HG03095 (cell line): Measurements from ENCODE around the gene CCDC124.
"Not testable (repeated sequence)": the region's sequence is repeated elsewhere in the genome, so short reads cannot be mapped to it uniquely, and the experiment has no call there.

ENCODE experiments used
- ATAC-seq: cut with Tn5 transposase; IDR thresholded peaks from one replicate; pipeline ENCODE4 v1.9.1; 2021; ENCODE audit warnings: moderate library complexity; ENCODE audit not compliant: unreplicated experiment

CCDC124 gene

GRCh38 chr19:17932485-17933338 is at the start of gene CCDC124:
TSS of gene CCDC124 (plus strand) at chr19:17933015. CDS start at chr19:17936421, 3,406 bp downstream.
- peak; percentile 67 for ATAC-seq

GRCh38 chr19:17883627-17884410 is 49.0 kb upstream of the CCDC124 start:
- no peak for ATAC-seq

GRCh38 chr19:17886515-17886914 is 46.3 kb upstream of the CCDC124 start:
- ATAC-seq = no peak

- ATAC-seq = not testable (repeated sequence)
Measured at GRCh38 chr19:17887221-17887620, 45.6 kb upstream of the CCDC124 start.

GRCh38 chr19:17888260-17888659 is 44.6 kb upstream of the CCDC124 start:
- ATAC-seq = no peak

- no peak for ATAC-seq
Measured at GRCh38 chr19:17889609-17890214, 43.1 kb upstream of the CCDC124 start.

GRCh38 chr19:17893766-17894165 is 39.0 kb upstream of the CCDC124 start:
- no peak for ATAC-seq

- ATAC-seq = no peak
Measured at GRCh38 chr19:17902701-17903100, 30.1 kb upstream of the CCDC124 start.

- no peak for ATAC-seq
Measured at GRCh38 chr19:17908244-17908643, 24.6 kb upstream of the CCDC124 start.

GRCh38 chr19:17909003-17909732 is 23.6 kb upstream of the CCDC124 start:
- no peak for ATAC-seq

GRCh38 chr19:17910791-17911360 is 21.9 kb upstream of the CCDC124 start:
- ATAC-seq = no peak

- ATAC-seq = no peak
Measured at GRCh38 chr19:17915940-17916593, 16.7 kb upstream of the CCDC124 start.

- ATAC-seq = not testable (repeated sequence)
Measured at GRCh38 chr19:17918151-17918550, 14.7 kb upstream of the CCDC124 start.

GRCh38 chr19:17919122-17919521 is 13.7 kb upstream of the CCDC124 start:
- ATAC-seq = not testable (repeated sequence)

- ATAC-seq = no peak
Measured at GRCh38 chr19:17920527-17920926, 12.3 kb upstream of the CCDC124 start.

GRCh38 chr19:17922138-17922537 is 10.7 kb upstream of the CCDC124 start:
- no peak for ATAC-seq

GRCh38 chr19:17926044-17926443 is 6.8 kb upstream of the CCDC124 start:
- ATAC-seq = no peak

GRCh38 chr19:17929056-17929455 is 3.8 kb upstream of the CCDC124 start:
- no peak for ATAC-seq

GRCh38 chr19:17931532-17932191 is 1.2 kb upstream of the CCDC124 start:
- no peak for ATAC-seq
